NCI-H345 (cell line): ENCODE measurements around the gene PSAPL1.

Experiments used
- DNase-seq: peaks from one replicate; lab custom pipeline; 2025; lab: John Stamatoyannopoulos, UW

The PSAPL1 gene

GRCh38 chr4:7430965-7431695 lies 3.6 kb downstream of the PSAPL1 start:
- DNase-seq = no peak

GRCh38 chr4:7430368-7430964 lies 4.3 kb downstream of the PSAPL1 start:
- no peak for DNase-seq

- no peak for DNase-seq
Measured at GRCh38 chr4:7429601-7430078, 5.1 kb downstream of the PSAPL1 start.

- no peak for DNase-seq
Measured at GRCh38 chr4:7429069-7429416, 5.7 kb downstream of the PSAPL1 start.

DNA sequence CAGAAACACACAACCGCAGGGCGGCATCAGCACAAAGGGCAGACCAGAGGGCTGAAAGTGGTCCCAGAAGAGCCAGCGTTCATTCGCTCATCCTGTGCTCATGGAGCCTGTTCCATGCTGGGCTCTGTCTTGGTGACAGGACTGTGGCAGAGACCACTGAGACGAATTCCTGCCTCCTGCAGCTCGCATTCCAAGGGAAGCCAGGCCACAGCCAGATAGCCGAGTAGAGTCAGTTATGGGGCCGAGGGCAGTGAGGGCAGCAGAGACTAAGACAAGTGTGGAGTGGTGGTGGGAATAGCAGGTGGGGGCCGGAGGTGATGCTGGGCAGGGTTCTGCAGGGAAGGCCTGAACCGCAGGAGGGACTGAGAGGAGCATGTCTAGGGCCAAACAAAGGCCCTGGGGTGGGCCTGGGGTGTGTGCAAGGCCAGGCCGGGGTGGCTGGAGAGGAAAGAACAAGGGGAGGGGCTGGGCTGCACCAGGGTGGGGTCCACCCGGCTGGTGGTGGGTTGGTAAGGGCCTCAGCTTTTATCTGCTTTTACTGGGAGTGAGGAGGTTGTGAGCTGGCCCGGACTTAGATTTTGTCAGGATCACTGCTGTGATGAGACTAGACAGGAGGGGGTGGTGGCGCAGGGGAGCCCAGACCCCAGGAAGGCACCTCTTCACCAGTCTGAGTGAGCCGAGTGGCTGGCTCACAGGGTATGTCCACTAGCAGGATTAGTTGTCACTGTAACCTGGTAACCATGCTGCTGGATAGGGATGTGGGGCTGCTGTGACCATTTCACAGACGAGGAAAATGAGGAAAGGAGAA lies 6.3 kb downstream of the PSAPL1 start:
- no peak for DNase-seq

GRCh38 chr4:7427831-7428260 lies 6.9 kb downstream of the PSAPL1 start:
- DNase-seq = no peak

GRCh38 chr4:7427361-7427760 lies 7.4 kb downstream of the PSAPL1 start:
- DNase-seq = no peak

DNA sequence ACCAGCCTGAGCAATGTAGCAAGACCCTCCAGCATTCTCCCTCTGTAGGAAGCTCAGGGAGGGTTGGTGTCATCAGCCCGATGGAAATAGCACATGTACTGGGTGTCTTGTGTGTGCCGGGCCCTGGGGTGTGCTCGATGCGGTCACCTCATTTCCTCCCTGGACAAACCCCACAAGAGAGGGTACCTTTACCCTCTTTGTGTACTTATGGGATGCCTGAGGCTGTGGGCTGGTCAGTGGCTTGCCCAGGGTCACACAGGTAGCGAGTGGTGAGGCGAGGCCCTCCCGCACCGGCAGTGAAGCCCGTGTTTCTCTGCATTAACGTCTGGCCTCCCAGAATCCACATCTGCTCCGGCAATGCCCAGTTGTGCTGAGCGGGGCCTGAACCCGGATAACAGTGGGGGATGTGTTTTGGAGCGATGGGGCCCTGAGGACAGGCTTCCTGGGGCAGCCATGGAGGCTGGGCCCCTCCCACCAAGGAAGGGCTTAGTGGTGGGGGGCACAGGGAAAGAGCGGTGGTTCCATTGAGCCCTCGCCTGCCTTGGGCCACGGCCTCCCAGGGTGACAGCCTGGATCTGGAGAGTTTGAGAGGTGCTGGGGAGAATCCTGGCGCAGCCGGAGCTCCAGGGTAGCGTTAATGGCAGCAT lies 8.1 kb downstream of the PSAPL1 start:
- DNase-seq = no peak

- no peak for DNase-seq
Measured at GRCh38 chr4:7425591-7426468, 8.9 kb downstream of the PSAPL1 start.

GRCh38 chr4:7425124-7425523 lies 9.6 kb downstream of the PSAPL1 start:
- no peak for DNase-seq

- DNase-seq = no peak
Measured at GRCh38 chr4:7424553-7425111, 10.1 kb downstream of the PSAPL1 start.

DNA sequence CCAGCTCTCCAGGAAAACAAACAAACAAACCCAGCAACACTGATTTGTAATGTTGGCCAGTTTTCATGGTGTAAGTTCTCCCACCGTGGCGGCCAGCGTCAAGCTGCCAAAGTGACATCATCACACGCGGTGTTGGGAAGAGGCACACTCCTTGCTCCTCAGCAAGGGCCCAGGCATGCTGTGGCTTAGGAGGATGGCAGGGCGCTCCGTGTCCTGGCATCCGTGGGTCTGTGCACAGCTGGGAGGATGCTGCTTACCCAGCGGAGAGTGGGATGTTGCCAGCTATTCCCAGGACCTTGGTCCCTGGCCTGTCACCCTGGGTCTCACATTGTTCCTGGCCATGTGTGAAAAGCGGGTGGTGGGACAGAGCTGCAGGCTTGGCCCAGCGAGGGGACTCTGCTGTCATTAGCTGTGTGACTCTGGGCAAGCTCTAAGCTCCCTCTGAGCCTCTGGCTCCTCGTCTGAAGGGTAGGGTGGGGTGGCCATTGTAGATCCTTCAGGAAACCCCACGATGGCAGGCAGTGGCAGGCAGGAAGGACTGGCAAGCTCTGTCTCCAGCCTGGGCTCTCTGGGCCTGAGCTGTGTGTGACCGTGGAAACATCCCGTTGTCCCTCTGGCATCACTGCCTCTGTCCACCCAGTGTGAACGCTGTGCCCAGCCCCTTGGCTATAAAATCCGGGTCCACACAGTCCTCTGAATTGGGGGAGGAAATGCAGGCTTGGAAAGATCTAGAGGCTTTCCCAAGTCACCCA lies 10.8 kb downstream of the PSAPL1 start:
- no peak for DNase-seq

DNA sequence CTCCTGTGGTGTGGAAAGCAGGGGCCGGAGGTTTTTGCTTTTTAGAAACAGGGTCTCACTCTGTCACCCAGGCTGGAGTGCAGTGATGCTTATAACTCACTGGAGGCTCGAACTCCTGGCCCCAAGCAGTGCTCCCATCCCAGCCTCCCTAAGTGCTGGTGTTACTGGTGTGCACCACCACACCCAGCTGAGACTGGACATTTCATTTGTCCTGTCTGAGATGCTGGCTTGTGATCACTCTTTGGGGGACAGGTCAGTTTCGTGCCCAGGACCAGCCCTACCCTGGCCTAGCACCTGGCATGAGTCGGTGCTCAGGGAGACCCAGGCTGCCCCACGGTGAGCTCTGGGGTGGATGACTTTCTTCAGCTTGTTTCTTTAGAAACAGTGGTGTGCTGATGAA lies 11.3 kb downstream of the PSAPL1 start:
- DNase-seq = no peak

DNA sequence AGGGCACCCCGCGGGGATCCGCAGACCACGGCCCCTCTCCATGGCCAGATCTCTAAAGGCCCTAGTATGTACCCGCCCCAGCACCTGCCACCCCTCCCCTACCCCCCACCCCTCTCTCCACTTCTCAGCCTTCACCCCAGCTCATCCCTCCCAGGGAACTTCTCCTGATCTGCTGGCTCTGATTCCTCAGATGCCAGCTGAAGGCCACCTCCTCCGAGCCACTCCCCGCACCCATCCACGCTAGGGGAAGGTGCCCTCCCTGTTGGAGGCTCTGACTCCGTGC lies 11.9 kb downstream of the PSAPL1 start:
- DNase-seq = no peak

DNA sequence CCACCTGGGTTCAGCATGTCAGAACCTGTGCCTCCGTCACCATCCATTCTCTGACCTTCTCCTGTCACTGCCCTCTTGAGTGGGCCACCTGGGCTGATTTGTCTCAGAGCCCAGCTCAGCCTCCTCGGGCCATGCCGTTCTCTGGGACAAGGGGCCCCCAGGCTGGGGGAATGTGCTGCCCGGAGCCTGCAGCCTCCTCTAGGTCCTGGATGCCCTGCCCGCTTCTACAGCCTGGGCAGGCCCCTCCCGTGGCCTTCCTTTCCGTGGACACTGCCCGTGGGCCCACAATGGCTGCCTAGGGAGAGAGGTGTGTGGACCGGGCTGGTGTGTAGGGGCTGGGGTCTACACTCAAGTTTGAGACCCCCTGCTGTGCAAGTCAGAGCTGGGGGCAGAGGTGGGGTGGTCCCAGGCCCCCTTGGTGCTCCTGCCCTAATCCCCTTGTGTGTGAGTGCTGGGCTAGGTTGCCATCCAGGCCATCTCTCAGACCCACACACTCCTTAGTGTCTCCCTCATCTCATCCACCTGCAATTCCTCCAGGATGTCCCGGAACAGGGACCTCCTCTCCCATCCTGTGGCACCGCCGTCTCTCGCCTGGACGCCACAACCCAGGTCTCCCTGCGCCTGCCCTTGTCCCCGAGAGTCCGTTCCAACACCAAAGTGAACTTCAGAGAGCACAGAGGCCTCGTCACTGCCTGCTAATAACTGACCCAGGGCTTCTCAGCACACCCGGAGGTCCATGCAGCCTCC lies 12.4 kb downstream of the PSAPL1 start:
- DNase-seq = no peak

GRCh38 chr4:7421356-7422150 lies 13.2 kb downstream of the PSAPL1 start:
- DNase-seq = no peak

GRCh38 chr4:7420661-7421040 lies 14.1 kb downstream of the PSAPL1 start:
- DNase-seq = peak; percentile 75

DNA sequence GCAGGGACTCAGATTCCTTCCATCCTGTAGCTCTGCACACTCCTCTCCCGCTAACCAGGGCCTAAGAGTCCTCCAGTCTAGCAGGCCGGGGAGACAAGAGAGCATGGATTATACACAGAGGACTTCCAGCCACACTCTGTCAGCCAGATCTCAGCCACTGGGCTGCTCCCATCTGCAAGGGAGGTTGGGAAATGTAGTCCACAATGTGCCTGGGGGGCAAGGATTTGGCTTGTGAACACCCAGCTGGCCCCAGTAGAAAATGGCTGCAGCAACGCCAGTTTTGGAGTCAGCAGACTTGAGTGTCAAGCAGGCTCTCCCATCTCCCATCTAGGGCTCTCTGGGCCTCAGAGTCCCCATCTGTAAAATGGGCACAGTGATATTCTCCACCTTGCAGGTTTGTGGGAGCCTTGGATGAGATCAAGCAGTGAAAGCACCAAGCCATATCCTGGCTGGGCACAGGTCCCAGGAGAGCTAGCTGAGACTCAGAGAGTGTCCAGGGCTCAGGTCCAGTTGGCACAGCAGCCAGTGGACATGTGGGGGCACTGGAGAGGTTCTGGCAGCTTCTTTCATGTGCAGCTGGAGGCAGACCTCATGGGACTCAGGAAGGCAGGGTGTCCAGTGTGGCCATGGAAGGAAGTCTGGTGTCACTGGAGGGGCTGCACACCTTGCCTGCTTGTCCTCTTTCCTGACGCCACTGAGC lies 14.6 kb downstream of the PSAPL1 start:
- no peak for DNase-seq
